GM19351 (cell line): ENCODE measurements around the gene ADCY10.
"Not testable (repeated sequence)": the region's sequence is repeated elsewhere in the genome, so short reads cannot be mapped to it uniquely, and the experiment has no call there.

Source experiments
- ATAC-seq: cut with Tn5 transposase; IDR thresholded peaks from one replicate; pipeline ENCODE4 v1.9.1; 2021; ENCODE audit warnings: mild to moderate bottlenecking, moderate library complexity; ENCODE audit not compliant: unreplicated experiment

ADCY10 gene, protein sequence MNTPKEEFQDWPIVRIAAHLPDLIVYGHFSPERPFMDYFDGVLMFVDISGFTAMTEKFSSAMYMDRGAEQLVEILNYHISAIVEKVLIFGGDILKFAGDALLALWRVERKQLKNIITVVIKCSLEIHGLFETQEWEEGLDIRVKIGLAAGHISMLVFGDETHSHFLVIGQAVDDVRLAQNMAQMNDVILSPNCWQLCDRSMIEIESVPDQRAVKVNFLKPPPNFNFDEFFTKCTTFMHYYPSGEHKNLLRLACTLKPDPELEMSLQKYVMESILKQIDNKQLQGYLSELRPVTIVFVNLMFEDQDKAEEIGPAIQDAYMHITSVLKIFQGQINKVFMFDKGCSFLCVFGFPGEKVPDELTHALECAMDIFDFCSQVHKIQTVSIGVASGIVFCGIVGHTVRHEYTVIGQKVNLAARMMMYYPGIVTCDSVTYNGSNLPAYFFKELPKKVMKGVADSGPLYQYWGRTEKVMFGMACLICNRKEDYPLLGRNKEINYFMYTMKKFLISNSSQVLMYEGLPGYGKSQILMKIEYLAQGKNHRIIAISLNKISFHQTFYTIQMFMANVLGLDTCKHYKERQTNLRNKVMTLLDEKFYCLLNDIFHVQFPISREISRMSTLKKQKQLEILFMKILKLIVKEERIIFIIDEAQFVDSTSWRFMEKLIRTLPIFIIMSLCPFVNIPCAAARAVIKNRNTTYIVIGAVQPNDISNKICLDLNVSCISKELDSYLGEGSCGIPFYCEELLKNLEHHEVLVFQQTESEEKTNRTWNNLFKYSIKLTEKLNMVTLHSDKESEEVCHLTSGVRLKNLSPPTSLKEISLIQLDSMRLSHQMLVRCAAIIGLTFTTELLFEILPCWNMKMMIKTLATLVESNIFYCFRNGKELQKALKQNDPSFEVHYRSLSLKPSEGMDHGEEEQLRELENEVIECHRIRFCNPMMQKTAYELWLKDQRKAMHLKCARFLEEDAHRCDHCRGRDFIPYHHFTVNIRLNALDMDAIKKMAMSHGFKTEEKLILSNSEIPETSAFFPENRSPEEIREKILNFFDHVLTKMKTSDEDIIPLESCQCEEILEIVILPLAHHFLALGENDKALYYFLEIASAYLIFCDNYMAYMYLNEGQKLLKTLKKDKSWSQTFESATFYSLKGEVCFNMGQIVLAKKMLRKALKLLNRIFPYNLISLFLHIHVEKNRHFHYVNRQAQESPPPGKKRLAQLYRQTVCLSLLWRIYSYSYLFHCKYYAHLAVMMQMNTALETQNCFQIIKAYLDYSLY (N-terminal part only)

DNA sequence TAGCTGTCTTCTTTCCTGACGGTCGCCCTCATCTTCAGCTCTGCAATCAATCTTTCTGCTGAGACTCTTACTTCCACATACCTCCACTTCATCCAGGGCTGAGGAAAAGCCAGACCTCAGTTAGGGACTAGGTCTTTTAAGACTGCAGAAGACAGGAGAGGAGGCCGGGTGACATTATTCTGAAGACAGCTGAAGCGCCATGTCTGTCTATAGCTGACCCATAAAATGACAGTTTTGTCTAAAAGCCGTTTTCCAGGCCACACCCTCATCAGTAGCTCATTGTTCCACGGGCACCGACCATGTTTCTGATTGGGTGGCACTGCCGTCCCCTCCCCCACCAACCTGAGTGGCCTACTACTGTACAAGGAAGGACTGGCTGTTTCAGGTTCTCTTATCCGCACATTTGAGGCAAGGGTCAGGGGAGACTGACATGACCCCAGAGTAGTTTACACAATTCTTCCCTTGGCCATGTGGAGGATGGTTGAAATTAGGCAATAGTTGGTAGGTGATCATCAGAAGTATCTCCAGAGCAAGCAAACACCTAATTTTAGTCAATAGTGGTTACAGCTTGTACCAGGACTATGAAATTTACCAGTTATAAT, at the start of gene ADCY10:
ADCY10 (minus strand) TSS at position 240 of the 602 bp plus-strand sequence. CDS start 8,994 bp downstream, outside the sequence.
- ATAC-seq = no peak

DNA sequence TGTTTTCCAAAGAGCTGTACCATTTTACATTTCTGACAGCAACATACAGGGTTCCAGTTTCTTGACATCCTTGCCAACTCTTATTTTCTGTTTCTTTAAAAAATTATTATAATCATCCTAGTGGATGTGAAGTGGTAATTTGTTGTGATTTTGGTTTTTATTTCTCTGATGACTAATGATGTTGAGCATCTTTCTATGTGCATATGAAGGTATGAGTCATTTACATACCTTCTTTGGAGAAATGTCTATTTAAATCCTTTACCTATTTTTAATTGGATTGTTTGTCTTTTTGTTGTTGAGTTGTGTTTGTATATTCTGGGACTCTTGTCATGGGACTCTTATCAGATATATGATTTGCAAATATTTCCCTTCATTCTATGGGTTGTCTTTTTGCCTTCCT, 43.8 kb upstream of the ADCY10 start:
- no peak for ATAC-seq

- ATAC-seq = no peak
Observed at GRCh38 chr1:167955915-167956314, 42.0 kb upstream of the ADCY10 start.

DNA sequence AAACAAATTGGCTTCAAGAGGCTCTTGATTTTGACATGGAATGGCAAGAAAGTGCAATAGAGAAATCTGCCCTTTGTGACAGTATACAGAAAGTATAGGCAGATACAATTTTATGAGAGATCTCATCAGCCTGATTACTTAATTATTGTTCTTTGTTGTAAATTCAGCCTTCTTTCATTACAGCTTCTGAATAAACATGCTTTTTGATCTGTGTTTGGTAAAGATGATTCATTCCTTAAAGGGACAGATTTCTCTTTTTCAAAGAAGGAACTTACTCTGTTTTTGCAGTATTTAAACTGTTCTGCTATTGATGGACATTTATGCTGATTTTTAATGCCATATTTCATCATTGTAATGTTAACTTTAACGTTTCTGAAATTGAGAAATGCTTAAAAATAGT, 36.6 kb upstream of the ADCY10 start:
- no peak for ATAC-seq

DNA sequence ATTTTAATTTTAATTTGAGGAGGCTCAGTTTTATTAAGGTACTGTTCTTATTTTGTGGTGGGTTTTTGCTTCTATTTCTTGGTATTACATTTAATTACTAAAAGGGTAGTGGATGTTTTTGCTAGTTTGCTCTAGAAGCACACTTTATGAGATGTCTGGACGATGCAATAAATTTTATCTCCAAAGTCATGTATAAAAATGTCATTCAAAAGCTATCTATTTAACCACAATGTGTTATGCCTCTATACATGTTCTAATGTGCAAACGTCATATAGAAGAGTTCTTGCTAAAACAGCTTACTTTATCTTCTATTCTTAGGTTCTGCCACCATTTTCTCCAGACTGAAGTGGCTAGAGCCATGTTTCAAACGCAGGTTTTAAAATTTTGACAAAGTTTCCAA, 35.9 kb upstream of the ADCY10 start:
- ATAC-seq = no peak

GRCh38 chr1:167947733-167948132, 33.8 kb upstream of the ADCY10 start:
- no peak for ATAC-seq

DNA sequence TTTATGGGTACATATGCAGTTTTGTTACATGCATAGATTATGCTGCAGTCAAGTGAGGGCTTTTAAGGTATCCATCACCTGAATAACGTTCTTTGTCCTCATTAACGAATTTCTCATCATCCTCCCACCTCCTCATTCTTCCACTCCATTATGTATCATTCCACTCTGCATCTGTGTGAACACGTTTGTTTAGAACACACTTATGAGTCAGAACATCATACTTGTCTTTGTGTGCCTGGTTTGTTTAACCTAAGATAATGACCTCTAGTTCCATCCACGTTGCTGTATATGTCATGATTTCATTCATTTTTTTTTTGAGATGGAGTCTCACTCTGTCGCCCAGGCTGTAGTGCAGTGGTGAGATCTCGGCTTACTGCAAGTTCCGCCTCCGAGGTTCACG, 29.6 kb upstream of the ADCY10 start:
- no peak for ATAC-seq

DNA sequence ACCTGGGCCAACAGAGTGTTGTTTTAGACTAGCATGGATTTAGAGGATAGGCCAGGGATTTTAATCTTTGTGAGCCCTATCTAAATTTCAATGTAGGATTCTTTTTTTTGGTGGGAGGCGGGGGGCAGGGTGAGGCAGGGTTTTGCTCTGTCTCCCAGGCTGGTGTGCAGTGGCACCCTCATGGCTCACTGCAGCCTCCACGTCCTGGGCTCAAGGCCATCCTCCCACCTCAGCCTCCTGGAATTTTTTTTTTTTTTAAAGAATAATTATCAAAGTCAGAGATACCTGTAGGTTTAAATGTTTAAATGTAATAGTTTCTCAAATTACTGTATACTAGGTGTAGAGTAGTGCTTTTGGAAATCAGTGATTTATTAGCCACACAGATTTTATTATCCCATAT, 26.3 kb upstream of the ADCY10 start:
- no peak for ATAC-seq

DNA sequence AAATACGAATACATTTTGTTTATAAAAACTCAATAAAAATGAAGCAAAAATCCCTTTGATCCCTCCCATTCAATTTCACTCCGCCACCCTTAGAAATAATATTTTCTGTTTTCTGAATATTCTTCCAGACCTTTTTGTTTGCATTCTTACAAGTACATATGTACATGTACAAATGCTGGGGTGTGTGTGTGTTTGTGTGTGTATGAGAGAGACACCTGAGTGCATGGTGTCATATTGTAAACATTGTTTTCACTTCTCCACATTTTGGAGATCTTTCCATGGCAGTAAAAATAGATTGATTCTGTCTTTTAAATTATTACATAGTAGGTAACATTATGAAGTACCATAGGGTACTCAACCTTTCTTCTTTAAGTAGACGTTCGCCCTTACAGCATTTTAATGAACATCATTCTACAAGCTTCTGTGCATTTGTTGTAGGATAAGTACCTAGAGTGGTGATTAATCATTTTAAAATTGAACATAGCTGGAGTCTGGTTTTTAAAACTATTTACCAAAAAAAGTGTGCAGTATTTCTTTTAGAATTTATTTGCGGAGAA, 24.2 kb upstream of the ADCY10 start:
- no peak for ATAC-seq

DNA sequence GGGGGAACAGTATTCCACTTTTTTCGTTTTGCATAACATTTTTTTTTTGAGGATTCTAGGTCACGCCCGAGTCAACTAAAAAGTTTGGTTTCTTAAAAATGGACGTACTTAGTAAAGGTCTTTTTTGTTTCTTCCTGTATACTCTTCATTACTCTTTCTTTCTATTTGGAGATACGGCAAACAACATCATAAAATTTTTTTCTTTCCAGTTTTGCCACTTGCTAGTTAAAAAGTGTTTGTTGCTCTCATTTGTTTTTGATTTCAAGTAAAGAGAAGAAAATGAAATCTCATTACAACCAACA, 23.7 kb upstream of the ADCY10 start:
- no peak for ATAC-seq

GRCh38 chr1:167936930-167937708, 23.2 kb upstream of the ADCY10 start, which contains the start of gene MPC2:
TSS of gene MPC2 (minus strand) at chr1:167937072. CDS start at chr1:167935841, 1,231 bp downstream.
- ATAC-seq = peak; percentile 15

GRCh38 chr1:167936068-167936929, 22.4 kb upstream of the ADCY10 start, which contains the start of gene DCAF6:
TSS of gene DCAF6 (plus strand) at chr1:167936683. CDS start at chr1:167936912, 229 bp downstream.
- peak; percentile 73 for ATAC-seq

DNA sequence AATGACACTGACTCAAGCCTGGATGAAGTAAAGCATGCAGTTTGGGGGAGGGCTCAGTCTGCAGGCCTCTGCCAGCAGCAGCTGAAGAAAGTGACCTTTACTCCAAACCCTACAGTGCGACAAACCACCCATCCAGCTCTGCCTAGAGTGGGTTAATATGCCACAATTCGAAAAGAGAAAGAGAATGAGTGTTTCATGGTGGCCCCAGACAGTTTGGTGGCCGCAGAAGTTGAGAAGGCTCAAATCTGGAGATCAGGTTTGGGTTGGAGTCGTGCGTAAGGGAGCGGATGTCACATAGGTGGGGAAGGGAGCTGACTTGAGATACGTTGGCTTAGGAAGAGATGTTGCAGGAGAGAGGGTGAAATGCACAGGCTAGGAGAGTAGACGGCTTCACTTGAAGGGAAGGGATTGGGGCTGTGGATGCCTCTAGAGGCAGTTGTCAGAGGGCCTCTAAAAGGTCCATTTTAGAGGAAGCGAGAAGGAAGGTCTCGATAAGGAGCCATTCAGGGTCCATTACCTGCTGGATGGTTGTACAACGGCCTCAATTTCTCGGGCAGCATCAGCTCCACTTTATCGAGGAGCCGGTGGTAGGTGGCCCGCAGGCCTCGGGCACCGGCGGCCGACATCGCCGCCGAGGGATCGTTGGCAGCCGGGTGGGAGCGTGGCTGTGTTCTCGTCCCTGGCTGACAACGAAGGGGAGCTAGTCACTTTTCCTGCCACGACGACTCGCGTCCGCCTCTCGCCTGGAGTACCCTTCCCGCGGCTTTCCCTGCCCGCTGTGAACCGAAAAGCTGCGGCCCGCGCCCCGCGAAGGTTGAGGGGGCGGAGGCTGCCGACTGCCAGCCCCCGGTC, 21.5 kb upstream of the ADCY10 start:
- ATAC-seq = peak; percentile 7

DNA sequence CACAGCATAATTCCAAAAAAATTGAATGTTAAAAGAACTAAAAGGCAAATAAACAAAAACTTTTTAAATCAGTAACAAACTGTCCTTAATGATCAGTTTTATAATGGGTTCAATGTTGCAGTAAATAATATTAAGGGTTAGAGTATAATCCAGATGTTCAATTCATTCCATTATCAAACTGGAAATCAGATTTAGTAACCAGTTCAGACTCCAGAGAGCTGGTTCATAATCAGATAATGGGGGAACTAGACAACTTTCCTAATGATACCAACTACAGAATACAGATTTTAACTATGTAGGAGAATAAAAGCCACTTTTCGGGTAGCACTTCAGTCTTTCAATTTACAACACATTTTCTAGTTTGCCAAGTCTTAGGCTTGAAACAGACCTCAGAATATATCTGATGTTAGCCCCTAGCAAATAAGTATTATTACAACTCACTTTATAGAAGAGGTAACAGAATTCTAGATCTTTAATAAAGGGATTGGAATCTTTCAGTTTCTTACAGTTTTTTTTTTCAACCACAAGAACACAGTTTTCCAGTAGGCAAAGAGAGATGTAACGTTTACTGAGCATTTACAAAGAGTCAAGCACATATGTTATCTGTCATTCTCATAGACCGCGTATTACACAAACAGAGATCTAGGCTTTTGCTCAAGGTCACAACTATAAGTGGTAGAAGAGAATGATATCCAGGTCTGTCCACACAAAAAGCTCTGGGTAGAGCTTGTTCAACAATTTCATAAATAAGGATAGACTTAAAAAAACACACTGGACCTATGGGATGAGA, 20.7 kb upstream of the ADCY10 start:
- ATAC-seq = no peak

GRCh38 chr1:167933788-167934187, 19.9 kb upstream of the ADCY10 start:
- no peak for ATAC-seq

DNA sequence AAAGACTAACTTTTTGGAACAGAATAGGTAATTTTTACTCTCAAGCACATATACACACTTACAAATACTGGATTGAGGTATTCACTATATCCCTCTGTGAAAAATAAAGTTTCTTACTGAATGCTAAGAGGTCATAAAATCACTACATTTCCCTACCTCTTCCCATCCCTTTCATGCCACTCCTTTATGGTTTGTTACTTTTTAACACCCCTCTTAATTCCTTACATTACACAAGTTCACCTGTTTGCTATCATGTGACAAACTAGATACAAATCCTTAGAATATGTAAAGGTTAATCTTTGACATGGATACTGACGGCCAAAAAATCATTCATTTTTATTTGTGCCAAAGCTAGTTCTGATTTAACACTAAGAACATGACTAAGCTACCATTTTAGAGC, 15.8 kb upstream of the ADCY10 start:
- no peak for ATAC-seq

DNA sequence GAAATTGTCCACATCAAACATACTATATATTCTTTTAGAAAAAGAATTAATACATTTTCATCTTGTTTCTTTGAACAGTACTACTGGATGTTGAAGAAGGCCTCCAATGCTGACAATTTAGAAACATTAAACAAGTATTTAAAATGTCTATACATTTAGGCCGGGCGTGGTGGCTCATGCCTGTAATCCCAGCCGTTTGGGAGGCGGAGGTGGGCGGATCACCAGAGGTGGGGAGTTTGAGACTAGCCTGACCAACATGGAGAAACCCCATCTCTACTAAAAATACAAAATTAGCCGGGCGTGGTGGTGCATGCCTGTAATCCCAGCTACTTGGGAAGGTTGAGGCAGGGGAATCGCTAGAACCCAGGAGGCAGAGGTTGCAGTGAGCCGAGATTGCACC, 15.0 kb upstream of the ADCY10 start:
- ATAC-seq = not testable (repeated sequence)
